Neural cell (in vitro differentiated cells): ENCODE results near the gene CACNA1I. TPM values are rescaled to one million over a fixed set of nuclear protein-coding genes. Genes with fewer than 3 reads are reported as not detected.

ENCODE experiments used
- H2AFZ ChIP-seq: fragments of 200-600, 300-800 bp; sonication (generic), shearing (Covaris generic); 2 replicates; pipeline ENCODE4 v1.6.0; 2014; ENCODE audit warnings: low read depth, mild to moderate bottlenecking, antibody characterized with exemption, low read length, moderate library complexity
- H3F3A ChIP-seq: fragments of 200-600 bp; shearing (Covaris generic); 2 replicates; pipeline ENCODE4 v1.6.1; 2016; ENCODE audit warnings: mild to moderate bottlenecking, moderate library complexity, mixed read lengths, antibody characterized with exemption, low read length; ENCODE audit not compliant: insufficient read depth, poor library complexity, severe bottlenecking
- H3K27ac ChIP-seq: fragments of 200-600, 300-800 bp; sonication (generic), shearing (Covaris generic); 2 replicates; pipeline ENCODE4 v1.5.1; 2014; ENCODE audit warnings: mild to moderate bottlenecking, low read length, moderate library complexity
- H3K27me3 ChIP-seq: fragments of 300-800, 200-600 bp; sonication (generic), shearing (Covaris generic); 2 replicates; pipeline ENCODE4 v1.6.0; 2014; ENCODE audit warnings: mild to moderate bottlenecking, low read depth, low read length, moderate library complexity; ENCODE audit not compliant: insufficient read depth
- H3K36me3 ChIP-seq: fragments of 300-800, 200-600 bp; sonication (generic), shearing (Covaris generic); 2 replicates; pipeline ENCODE4 v1.5.1; 2014; ENCODE audit warnings: mild to moderate bottlenecking, antibody characterized with exemption, low read length, moderate library complexity; ENCODE audit not compliant: insufficient read depth
- H3K4me2 ChIP-seq: fragments of 300-800, 200-600 bp; sonication (generic), shearing (Covaris generic); 2 replicates; pipeline ENCODE4 v1.6.0; 2014; ENCODE audit warnings: mild to moderate bottlenecking, low read length
- H3K4me3 ChIP-seq: fragments of 300-800, 200-600 bp; sonication (generic), shearing (Covaris generic); 2 replicates; pipeline ENCODE4 v1.5.1; 2014; ENCODE audit warnings: mild to moderate bottlenecking, low read length, moderate library complexity
- H3K79me2 ChIP-seq: fragments of 200-600 bp; shearing (Covaris generic); replicated peaks from 2 replicates; pipeline ENCODE4 v1.6.0; 2014; ENCODE audit warnings: mild to moderate bottlenecking, low read length, moderate library complexity; ENCODE audit not compliant: insufficient read depth
- H3K9ac ChIP-seq: fragments of 300-800, 200-600 bp; sonication (generic), shearing (Covaris generic); 2 replicates; pipeline ENCODE4 v1.6.1; 2016; ENCODE audit warnings: mild to moderate bottlenecking, low read length, mixed read lengths
- H3K9me2 ChIP-seq: fragments of 200-600 bp; shearing (Covaris generic); 2 replicates; pipeline ENCODE4 v1.6.1; 2016; ENCODE audit warnings: mild to moderate bottlenecking, low read length, mixed read lengths; ENCODE audit not compliant: insufficient read depth
- H3K9me3 ChIP-seq: fragments of 200-600, 300-800 bp; sonication (generic), shearing (Covaris generic); 2 replicates; pipeline ENCODE4 v1.6.1; 2016; ENCODE audit warnings: mild to moderate bottlenecking, mixed run types, low read length, moderate library complexity, mixed read lengths
- H4K20me1 ChIP-seq: fragments of 200-600 bp; shearing (Covaris generic); 2 replicates; pipeline ENCODE4 v1.6.1; 2016; ENCODE audit warnings: mild to moderate bottlenecking, mixed run types; ENCODE audit not compliant: insufficient read depth
- EP300 ChIP-seq: fragments of 450-650 bp; conservative IDR thresholded peaks from 2 replicates; pipeline ENCODE4 v1.6.1; 2014; ENCODE audit warnings: antibody characterized with exemption, mild to moderate bottlenecking, moderate library complexity; ENCODE audit not compliant: poor library complexity, severe bottlenecking
- EZH2 ChIP-seq: fragments of 200-600, 300-800 bp; shearing (Covaris generic), sonication (generic); IDR thresholded peaks from 2 replicates; pipeline ENCODE4 v1.6.1; 2014; ENCODE audit warnings: antibody characterized with exemption, low read length, borderline replicate concordance, mild to moderate bottlenecking; ENCODE audit not compliant: insufficient read depth, poor library complexity, severe bottlenecking
- MXI1 ChIP-seq: fragments of 450-650 bp; conservative IDR thresholded peaks from 2 replicates; pipeline ENCODE4 v1.6.1; 2014; ENCODE audit warnings: antibody characterized with exemption, mild to moderate bottlenecking; ENCODE audit not compliant: poor library complexity, severe bottlenecking
- POLR2AphosphoS5 ChIP-seq: IDR thresholded peaks from 2 replicates; pipeline ENCODE4 v1.6.1; 2012
- RAD21 ChIP-seq: fragments of 450-650 bp; conservative IDR thresholded peaks from 2 replicates; pipeline ENCODE4 v1.6.1; 2014; ENCODE audit warnings: antibody characterized with exemption, mild to moderate bottlenecking, moderate library complexity
- SMC3 ChIP-seq: fragments of 450-650 bp; conservative IDR thresholded peaks from 2 replicates; pipeline ENCODE4 v1.6.1; 2014; ENCODE audit warnings: antibody characterized with exemption, mild to moderate bottlenecking, moderate library complexity; ENCODE audit not compliant: poor library complexity
- TAF1 ChIP-seq: IDR thresholded peaks from 2 replicates; pipeline ENCODE4 v1.6.1; 2012; ENCODE audit warnings: low read depth
- polyA plus RNA-seq: library from polyadenylated mRNA; depleted of rRNA; stranded (reverse); fragments of >200 nt; gene quantifications from 2 replicates; pipeline ENCODE4 v1.2.3, GENCODE V29; 2014
- TF ChIP-seq, protein P1 (sequence below): fragments of 450-650 bp; IDR thresholded peaks from 2 replicates; pipeline ENCODE4 v1.5.1; 2014; ENCODE audit warnings: antibody characterized with exemption, mild to moderate bottlenecking, moderate library complexity; ENCODE audit not compliant: poor library complexity, severe bottlenecking
- TF ChIP-seq, protein P2 (sequence below): IDR thresholded peaks from 2 replicates; pipeline ENCODE4 v1.6.1; 2012; ENCODE audit warnings: borderline replicate concordance

The CACNA1I gene
- polyA plus RNA-seq, 1 donor from 2014 or later = 1.9 TPM

DNA sequence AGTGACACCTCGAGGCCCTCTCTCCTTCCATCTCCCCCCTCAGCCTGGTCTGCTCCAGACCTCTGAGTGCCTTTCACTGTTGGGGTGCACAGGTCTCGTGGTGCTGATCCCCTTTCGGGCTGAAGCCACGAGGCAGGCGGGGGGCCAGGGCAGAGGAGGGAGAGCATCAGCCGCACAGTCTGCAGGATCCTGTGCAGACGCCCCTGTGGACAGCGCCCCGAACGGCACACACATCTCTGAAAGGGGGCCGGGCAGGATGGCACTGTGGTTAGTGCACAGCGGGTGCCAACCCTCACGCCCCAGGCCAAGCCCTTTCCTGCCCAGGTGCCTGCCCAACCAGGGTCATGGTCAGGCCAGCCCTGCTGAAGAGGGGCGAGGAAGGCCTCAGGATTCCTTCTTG lies 56.7 kb downstream of the CACNA1I start:
- H3F3A ChIP-seq = no peaks in the 10 kb centered on the region
- H3K79me2 ChIP-seq = no peaks in the 10 kb centered on the region
- H3K4me3 ChIP-seq = no peak overlapping the region
- H3K9me2 ChIP-seq = no peaks in the 10 kb centered on the region
- H3K9ac ChIP-seq = no peak overlapping the region
- TF ChIP-seq MXI1 = no peak
- TF ChIP-seq, protein P1, sequence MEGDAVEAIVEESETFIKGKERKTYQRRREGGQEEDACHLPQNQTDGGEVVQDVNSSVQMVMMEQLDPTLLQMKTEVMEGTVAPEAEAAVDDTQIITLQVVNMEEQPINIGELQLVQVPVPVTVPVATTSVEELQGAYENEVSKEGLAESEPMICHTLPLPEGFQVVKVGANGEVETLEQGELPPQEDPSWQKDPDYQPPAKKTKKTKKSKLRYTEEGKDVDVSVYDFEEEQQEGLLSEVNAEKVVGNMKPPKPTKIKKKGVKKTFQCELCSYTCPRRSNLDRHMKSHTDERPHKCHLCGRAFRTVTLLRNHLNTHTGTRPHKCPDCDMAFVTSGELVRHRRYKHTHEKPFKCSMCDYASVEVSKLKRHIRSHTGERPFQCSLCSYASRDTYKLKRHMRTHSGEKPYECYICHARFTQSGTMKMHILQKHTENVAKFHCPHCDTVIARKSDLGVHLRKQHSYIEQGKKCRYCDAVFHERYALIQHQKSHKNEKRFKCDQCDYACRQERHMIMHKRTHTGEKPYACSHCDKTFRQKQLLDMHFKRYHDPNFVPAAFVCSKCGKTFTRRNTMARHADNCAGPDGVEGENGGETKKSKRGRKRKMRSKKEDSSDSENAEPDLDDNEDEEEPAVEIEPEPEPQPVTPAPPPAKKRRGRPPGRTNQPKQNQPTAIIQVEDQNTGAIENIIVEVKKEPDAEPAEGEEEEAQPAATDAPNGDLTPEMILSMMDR = no peak
- TF ChIP-seq RAD21 = no peak
- no peak for TF ChIP-seq SMC3
- TF ChIP-seq EP300 = no peak
- TF ChIP-seq POLR2AphosphoS5 = no peak
- no peak overlapping the region for H3K27ac ChIP-seq
- no peak overlapping the region for H2AFZ ChIP-seq
- no peaks in the 10 kb centered on the region for H3K36me3 ChIP-seq
- H3K27me3 ChIP-seq = no peaks in the 10 kb centered on the region
- H3K4me2 ChIP-seq = no peak overlapping the region
- H4K20me1 ChIP-seq = no peaks in the 10 kb centered on the region
- no peaks in the 10 kb centered on the region for H3K9me3 ChIP-seq

DNA sequence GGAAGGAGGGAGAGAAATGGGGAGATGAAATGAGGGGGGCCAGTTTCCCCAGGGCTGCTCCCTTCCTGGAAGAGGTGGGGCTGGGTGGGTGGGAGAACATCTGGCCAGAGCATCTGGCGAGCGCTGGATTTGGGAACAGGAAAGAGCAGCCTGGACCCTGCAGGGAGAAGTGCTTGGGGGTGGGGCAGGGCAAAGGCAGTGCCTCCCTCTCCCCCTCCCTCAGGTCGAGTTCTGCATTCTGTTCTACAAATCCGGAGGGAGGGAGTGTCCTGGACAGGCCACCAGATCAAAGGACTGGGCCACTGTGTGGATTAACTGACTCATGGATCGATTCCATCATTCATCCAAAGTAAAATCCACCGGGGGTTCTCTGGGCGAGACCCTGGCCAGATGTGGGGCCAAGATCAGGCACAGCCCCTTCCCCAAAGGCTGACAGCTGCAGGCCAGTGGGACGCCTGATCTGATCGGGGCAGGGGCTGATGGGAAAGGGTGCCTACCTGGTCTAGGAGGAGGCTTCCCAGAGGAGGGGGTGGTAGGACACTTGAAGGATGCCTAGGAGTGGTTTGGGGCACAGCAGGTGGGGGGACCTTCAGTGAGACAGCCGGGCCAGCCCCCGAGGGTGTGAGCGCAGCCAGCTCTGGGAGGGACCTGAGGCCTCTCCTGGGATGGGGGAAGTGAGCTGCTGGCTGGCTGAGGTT lies 57.5 kb downstream of the CACNA1I start:
- Histone ChIP-seq H2AFZ (no peak overlapping the region), H3K4me2 (no peak overlapping the region), H4K20me1 (no peaks in the 10 kb centered on the region), H3K9ac (no peak overlapping the region), H3K9me2 (no peaks in the 10 kb centered on the region), H3K36me3 (no peaks in the 10 kb centered on the region), H3K79me2 (no peaks in the 10 kb centered on the region), H3K27ac (no peak overlapping the region), H3K4me3 (no peak overlapping the region), H3K27me3 (no peaks in the 10 kb centered on the region), H3F3A (no peaks in the 10 kb centered on the region), H3K9me3 (no peaks in the 10 kb centered on the region)
- TF ChIP-seq TAF1 (no peak), MXI1 (no peak), EZH2 (no peak), EP300 (no peak), SMC3 (no peak), RAD21 (no peak), POLR2AphosphoS5 (no peak)
- TF ChIP-seq, protein P1 = no peak
- TF ChIP-seq, protein P2, sequence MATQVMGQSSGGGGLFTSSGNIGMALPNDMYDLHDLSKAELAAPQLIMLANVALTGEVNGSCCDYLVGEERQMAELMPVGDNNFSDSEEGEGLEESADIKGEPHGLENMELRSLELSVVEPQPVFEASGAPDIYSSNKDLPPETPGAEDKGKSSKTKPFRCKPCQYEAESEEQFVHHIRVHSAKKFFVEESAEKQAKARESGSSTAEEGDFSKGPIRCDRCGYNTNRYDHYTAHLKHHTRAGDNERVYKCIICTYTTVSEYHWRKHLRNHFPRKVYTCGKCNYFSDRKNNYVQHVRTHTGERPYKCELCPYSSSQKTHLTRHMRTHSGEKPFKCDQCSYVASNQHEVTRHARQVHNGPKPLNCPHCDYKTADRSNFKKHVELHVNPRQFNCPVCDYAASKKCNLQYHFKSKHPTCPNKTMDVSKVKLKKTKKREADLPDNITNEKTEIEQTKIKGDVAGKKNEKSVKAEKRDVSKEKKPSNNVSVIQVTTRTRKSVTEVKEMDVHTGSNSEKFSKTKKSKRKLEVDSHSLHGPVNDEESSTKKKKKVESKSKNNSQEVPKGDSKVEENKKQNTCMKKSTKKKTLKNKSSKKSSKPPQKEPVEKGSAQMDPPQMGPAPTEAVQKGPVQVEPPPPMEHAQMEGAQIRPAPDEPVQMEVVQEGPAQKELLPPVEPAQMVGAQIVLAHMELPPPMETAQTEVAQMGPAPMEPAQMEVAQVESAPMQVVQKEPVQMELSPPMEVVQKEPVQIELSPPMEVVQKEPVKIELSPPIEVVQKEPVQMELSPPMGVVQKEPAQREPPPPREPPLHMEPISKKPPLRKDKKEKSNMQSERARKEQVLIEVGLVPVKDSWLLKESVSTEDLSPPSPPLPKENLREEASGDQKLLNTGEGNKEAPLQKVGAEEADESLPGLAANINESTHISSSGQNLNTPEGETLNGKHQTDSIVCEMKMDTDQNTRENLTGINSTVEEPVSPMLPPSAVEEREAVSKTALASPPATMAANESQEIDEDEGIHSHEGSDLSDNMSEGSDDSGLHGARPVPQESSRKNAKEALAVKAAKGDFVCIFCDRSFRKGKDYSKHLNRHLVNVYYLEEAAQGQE = no peak
